Endodermal cell (in vitro differentiated cells): ENCODE results near the gene VWC2. TPM values are rescaled to one million over a fixed set of nuclear protein-coding genes. Genes with fewer than 3 reads are reported as not detected.

Experiments used
- DNase-seq: peaks from one replicate; pipeline ENCODE4 v3.0.0-alpha.2; 2017
- H3K27ac ChIP-seq: 2 replicates; pipeline ENCODE4 v1.5.1; 2013; ENCODE audit warnings: mild to moderate bottlenecking, low read depth, low read length, moderate library complexity
- H3K27me3 ChIP-seq: 2 replicates; pipeline ENCODE4 v1.6.1; 2013; ENCODE audit warnings: mild to moderate bottlenecking, low read length, moderate library complexity; ENCODE audit not compliant: insufficient read depth, control insufficient read depth, poor library complexity, severe bottlenecking
- H3K36me3 ChIP-seq: 2 replicates; pipeline ENCODE4 v1.7.0; 2013; ENCODE audit warnings: mild to moderate bottlenecking, low read length, moderate library complexity; ENCODE audit not compliant: control insufficient read depth, insufficient read depth
- H3K4me1 ChIP-seq: one replicate; pipeline ENCODE4 v1.7.0; 2013; ENCODE audit warnings: low read length; ENCODE audit not compliant: control insufficient read depth, insufficient read depth
- H3K4me3 ChIP-seq: 2 replicates; pipeline ENCODE4 v1.5.1; 2013; ENCODE audit warnings: mild to moderate bottlenecking, low read length, moderate library complexity
- H3K9ac ChIP-seq: 2 replicates; pipeline ENCODE4 v1.6.1; 2013; ENCODE audit warnings: mild to moderate bottlenecking, low read length, moderate library complexity; ENCODE audit not compliant: poor library complexity, severe bottlenecking; ENCODE audit errors: extremely low read depth
- H3K9me3 ChIP-seq: 2 replicates; pipeline ENCODE4 v1.6.1; 2013; ENCODE audit warnings: mild to moderate bottlenecking, low read length, moderate library complexity; ENCODE audit not compliant: control insufficient read depth
- H3K27ac Mint-ChIP-seq: 2 replicates; pipeline ENCODE4 v1.8.0; 2020; ENCODE audit warnings: mixed read lengths
- H3K27me3 Mint-ChIP-seq: 2 replicates; pipeline ENCODE4 v1.8.0; 2021; ENCODE audit warnings: mild to moderate bottlenecking, mixed read lengths; ENCODE audit not compliant: insufficient read depth
- H3K36me3 Mint-ChIP-seq: 2 replicates; pipeline ENCODE4 v1.8.0; 2020; ENCODE audit warnings: low read depth, mixed read lengths
- H3K4me1 Mint-ChIP-seq: 2 replicates; pipeline ENCODE4 v1.8.0; 2020; ENCODE audit warnings: mixed read lengths
- H3K4me3 Mint-ChIP-seq: 2 replicates; pipeline ENCODE4 v1.8.0; 2020; ENCODE audit warnings: mild to moderate bottlenecking, moderate library complexity, mixed read lengths
- H3K9me3 Mint-ChIP-seq: 2 replicates; pipeline ENCODE4 v1.8.0; 2020; ENCODE audit warnings: mild to moderate bottlenecking, mixed read lengths
- WGBS, 2 experiments: methylation state at CpG; one replicate each; pipeline versions ENCODE4 v1.1.5 to v1.1.7; 2013; ENCODE audit warnings: missing lambda C conversion rate in 2 of 2, mixed read lengths in 1 of 2; ENCODE audit not compliant: insufficient coverage in 1 of 2, insufficient read length in 1 of 2; 5-methylcytosine and 5-hydroxymethylcytosine counted together
- total RNA-seq, 2 donors: library from RNA; stranded (reverse); fragmentation: NEBNext Ultra II Directional in 1 of 2; extraction: Animal tissue kit (Norgen Biotek cat#: 25700) in 1 of 2; gene quantifications; 2 replicates in 1 of 2; 3 replicates in 1 of 2; pipeline ENCODE4 v1.2.1, GENCODE V29; 2021
- TF ChIP-seq, protein P1 (sequence below): fragments of 200-600 bp; sonication (generic); conservative IDR thresholded peaks from 2 replicates; pipeline ENCODE4 v1.5.0; 2021; ENCODE audit warnings: antibody characterized with exemption, mild to moderate bottlenecking

Gene VWC2
- total RNA-seq, 2 donors from 2014 or later = not detected

DNA sequence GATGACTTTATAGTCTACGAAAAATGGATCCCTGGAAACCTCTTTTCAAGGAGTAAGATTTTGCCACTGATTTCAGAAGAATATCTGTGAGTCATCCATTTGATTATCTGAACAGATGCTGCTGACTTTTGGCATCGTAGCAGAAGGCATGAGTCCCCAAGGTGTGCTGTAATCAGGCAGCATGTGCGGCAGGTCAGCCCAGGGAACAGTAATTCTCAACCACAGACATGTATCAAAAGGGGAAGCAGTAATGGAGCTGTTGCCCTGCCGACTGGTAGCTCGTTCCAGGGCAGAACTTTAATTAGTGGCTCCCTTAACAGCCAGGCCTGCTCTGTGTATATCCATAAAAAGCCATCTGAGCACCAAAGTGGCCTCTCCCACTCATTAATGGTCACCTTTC lies 5.7 kb upstream of the VWC2 start:
- Histone ChIP-seq H3K4me3 (no peak overlapping the region), H3K4me1 (no peaks in the 10 kb centered on the region), H3K9ac (no peak overlapping the region), H3K27ac (no peak overlapping the region), H3K9me3 (no peaks in the 10 kb centered on the region), H3K27me3 (peaks cover 40% of the 10 kb centered on the region), H3K36me3 (no peaks in the 10 kb centered on the region)
- TF ChIP-seq, protein P1, sequence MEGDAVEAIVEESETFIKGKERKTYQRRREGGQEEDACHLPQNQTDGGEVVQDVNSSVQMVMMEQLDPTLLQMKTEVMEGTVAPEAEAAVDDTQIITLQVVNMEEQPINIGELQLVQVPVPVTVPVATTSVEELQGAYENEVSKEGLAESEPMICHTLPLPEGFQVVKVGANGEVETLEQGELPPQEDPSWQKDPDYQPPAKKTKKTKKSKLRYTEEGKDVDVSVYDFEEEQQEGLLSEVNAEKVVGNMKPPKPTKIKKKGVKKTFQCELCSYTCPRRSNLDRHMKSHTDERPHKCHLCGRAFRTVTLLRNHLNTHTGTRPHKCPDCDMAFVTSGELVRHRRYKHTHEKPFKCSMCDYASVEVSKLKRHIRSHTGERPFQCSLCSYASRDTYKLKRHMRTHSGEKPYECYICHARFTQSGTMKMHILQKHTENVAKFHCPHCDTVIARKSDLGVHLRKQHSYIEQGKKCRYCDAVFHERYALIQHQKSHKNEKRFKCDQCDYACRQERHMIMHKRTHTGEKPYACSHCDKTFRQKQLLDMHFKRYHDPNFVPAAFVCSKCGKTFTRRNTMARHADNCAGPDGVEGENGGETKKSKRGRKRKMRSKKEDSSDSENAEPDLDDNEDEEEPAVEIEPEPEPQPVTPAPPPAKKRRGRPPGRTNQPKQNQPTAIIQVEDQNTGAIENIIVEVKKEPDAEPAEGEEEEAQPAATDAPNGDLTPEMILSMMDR = no peak
- WGBS, 2 experiments = 88 to 95% methylated on average over 4 to 5 of the region's 5 CpGs
- no peak for DNase-seq
- no peaks in the 10 kb centered on the region for H3K36me3 Mint-ChIP-seq
- H3K27me3 Mint-ChIP-seq = peaks cover 65% of the 10 kb centered on the region
- H3K27ac Mint-ChIP-seq = no peak overlapping the region
- no peaks in the 10 kb centered on the region for H3K9me3 Mint-ChIP-seq
- no peak overlapping the region for H3K4me3 Mint-ChIP-seq
- H3K4me1 Mint-ChIP-seq = peaks cover 2% of the 10 kb centered on the region

DNA sequence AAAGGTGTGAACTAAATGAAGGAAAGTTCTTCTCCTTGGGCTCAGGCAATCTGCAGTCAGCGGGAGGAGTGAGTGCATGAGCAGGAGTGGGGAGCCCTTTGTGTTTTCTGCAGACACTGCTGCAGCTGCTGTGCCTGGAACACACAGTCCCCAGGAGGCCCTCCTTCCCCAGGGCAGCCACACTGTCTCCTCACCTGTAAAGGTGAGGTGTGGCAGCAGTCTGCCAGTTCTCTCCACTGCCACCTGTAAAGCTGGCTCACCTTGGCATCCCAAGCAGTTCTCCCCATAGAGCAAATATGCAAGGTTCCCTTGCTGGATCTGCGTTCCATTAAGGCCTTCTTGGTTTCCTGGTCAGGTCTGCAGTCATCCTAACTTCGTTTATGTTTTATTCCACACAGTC lies 5.2 kb upstream of the VWC2 start:
- Mint-ChIP-seq H3K36me3 (no peaks in the 10 kb centered on the region), H3K4me3 (no peak overlapping the region), H3K27me3 (peaks cover 70% of the 10 kb centered on the region), H3K9me3 (no peaks in the 10 kb centered on the region), H3K27ac (no peak overlapping the region), H3K4me1 (peaks cover 7% of the 10 kb centered on the region)
- peaks cover 45% of the 10 kb centered on the region for H3K27me3 ChIP-seq
- H3K36me3 ChIP-seq = no peaks in the 10 kb centered on the region
- H3K9me3 ChIP-seq = no peaks in the 10 kb centered on the region
- TF ChIP-seq, protein P1 = no peak
- H3K4me3 ChIP-seq = no peak overlapping the region
- WGBS, 2 experiments = 81 to 91% methylated on average over 2 to 3 of the region's 3 CpGs
- no peak overlapping the region for H3K9ac ChIP-seq
- no peak overlapping the region for H3K27ac ChIP-seq
- H3K4me1 ChIP-seq = peaks cover 2% of the 10 kb centered on the region
- DNase-seq = no peak

DNA sequence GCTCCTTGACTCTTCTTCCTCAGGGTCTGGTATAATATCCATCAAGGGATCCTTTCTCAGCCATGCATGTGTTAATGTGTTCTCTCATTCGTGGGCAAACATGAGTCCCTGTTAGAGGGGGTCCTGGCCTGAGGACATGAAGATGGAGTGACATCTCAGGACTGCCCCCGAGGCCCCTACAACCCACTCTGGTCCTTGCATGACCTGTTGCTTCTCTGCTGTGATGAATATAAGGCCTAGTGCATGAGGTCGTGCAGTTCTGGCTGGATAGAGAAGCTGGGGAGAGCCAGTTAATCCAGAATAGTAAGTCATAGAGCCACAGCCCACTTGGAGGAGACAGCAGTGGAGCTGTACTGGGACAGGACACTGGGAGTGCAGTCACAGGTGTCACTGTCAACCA lies 4.6 kb upstream of the VWC2 start:
- Histone ChIP-seq H3K27ac (no peak overlapping the region), H3K36me3 (no peaks in the 10 kb centered on the region), H3K9me3 (no peaks in the 10 kb centered on the region), H3K4me1 (peaks cover 2% of the 10 kb centered on the region), H3K4me3 (no peak overlapping the region), H3K9ac (no peak overlapping the region), H3K27me3 (peaks cover 51% of the 10 kb centered on the region)
- H3K36me3 Mint-ChIP-seq = no peaks in the 10 kb centered on the region
- H3K4me3 Mint-ChIP-seq = no peak overlapping the region
- H3K4me1 Mint-ChIP-seq = peaks cover 7% of the 10 kb centered on the region
- no peaks in the 10 kb centered on the region for H3K9me3 Mint-ChIP-seq
- TF ChIP-seq, protein P1 = no peak
- peaks cover 74% of the 10 kb centered on the region for H3K27me3 Mint-ChIP-seq
- no peak overlapping the region for H3K27ac Mint-ChIP-seq
- no peak for DNase-seq
- 71 to 89% methylated on average over 2 to 3 of the region's 3 CpGs for WGBS, 2 experiments
